ENCODE measurements around the gene CDK5RAP2. TPM values are rescaled to one million over a fixed set of nuclear protein-coding genes. Genes with fewer than 3 reads are reported as not detected.
"Not testable (repeated sequence)": the region's sequence is repeated elsewhere in the genome, so short reads cannot be mapped to it uniquely, and the experiment has no call there.

The CDK5RAP2 gene
- total RNA-seq, 1 donor from 2014 or later: 54.5 TPM

- Histone ChIP-seq H3K36me3 (peaks cover 0 to 29% of the 10 kb centered on the region in 2 donors), H3K9me3 (no peaks in the 10 kb centered on the region), H3K4me3 (no peak overlapping the region), H3K27me3 (no peaks in the 10 kb centered on the region), H3K4me1 (peaks cover 11% of the 10 kb centered on the region), H3K27ac (no peak overlapping the region)
- TF ChIP-seq POLR2A (IDR thresholded peaks at IDR 0.05) (no peak), CTCF (IDR thresholded peaks at IDR 0.05) (no peak), POLR2AphosphoS5 (IDR thresholded peaks at IDR 0.05; ENCODE audit: insufficient read depth in 1 of 2, low read depth in 1 of 2) (no peak)
- DNase-seq (ENCODE audit: extremely low spot score in 2 of 2): no peak
- intact Hi-C loops (cut with DNase I): no loop called here
These were observed 106.4 kb downstream of the CDK5RAP2 start for GRCh38 chr9:120473608-120474007.

- Histone ChIP-seq H3K27me3 (no peaks in the 10 kb centered on the region), H3K9me3 (no peaks in the 10 kb centered on the region), H3K27ac (no peak overlapping the region), H3K4me3 (no peak overlapping the region), H3K36me3 (peaks cover 0 to 6% of the 10 kb centered on the region in 2 donors), H3K4me1 (no peaks in the 10 kb centered on the region)
- TF ChIP-seq POLR2A (IDR thresholded peaks at IDR 0.05) (no peak), POLR2AphosphoS5 (IDR thresholded peaks at IDR 0.05; ENCODE audit: insufficient read depth in 1 of 2, low read depth in 1 of 2) (no peak)
- no peak for DNase-seq (ENCODE audit: extremely low spot score in 2 of 2)
- intact Hi-C loops (cut with DNase I): no loop called here
These were observed 114.1 kb downstream of the CDK5RAP2 start for GRCh38 chr9:120465685-120466407.

GRCh38 chr9:120464887-120465421 is 115.0 kb downstream of the CDK5RAP2 start:
- Histone ChIP-seq H3K9me3 (no peaks in the 10 kb centered on the region), H3K4me1 (no peaks in the 10 kb centered on the region), H3K36me3 (peaks cover 0 to 6% of the 10 kb centered on the region in 2 donors), H3K4me3 (no peak overlapping the region), H3K27ac (no peak overlapping the region), H3K27me3 (no peaks in the 10 kb centered on the region)
- no peak for DNase-seq (ENCODE audit: extremely low spot score in 2 of 2)
- intact Hi-C loops (cut with DNase I): no loop called here
- TF ChIP-seq CTCF (IDR thresholded peaks at IDR 0.05) (no peak), POLR2AphosphoS5 (IDR thresholded peaks at IDR 0.05; ENCODE audit: insufficient read depth in 1 of 2, low read depth in 1 of 2) (no peak), POLR2A (IDR thresholded peaks at IDR 0.05) (no peak)

- Histone ChIP-seq H3K4me3 (no peak overlapping the region), H3K36me3 (peaks cover 0 to 6% of the 10 kb centered on the region in 2 donors), H3K4me1 (no peaks in the 10 kb centered on the region), H3K27ac (no peak overlapping the region), H3K27me3 (no peaks in the 10 kb centered on the region), H3K9me3 (no peaks in the 10 kb centered on the region)
- DNase-seq (ENCODE audit: extremely low spot score in 2 of 2): no peak
- intact Hi-C loops (cut with DNase I): no loop called here
- TF ChIP-seq CTCF (IDR thresholded peaks at IDR 0.05) (no peak), POLR2A (IDR thresholded peaks at IDR 0.05) (no peak), POLR2AphosphoS5 (IDR thresholded peaks at IDR 0.05; ENCODE audit: insufficient read depth in 1 of 2, low read depth in 1 of 2) (no peak)
These were observed 115.6 kb downstream of the CDK5RAP2 start for GRCh38 chr9:120464176-120464886.

GRCh38 chr9:120463765-120464164 is 116.2 kb downstream of the CDK5RAP2 start:
- H3K4me3 ChIP-seq: no peak overlapping the region
- H3K9me3 ChIP-seq: no peaks in the 10 kb centered on the region
- H3K36me3 ChIP-seq: peaks cover 0 to 11% of the 10 kb centered on the region in 2 donors
- H3K27ac ChIP-seq: no peak overlapping the region
- no peaks in the 10 kb centered on the region for H3K27me3 ChIP-seq
- intact Hi-C loops (cut with DNase I): no loop called here
- DNase-seq (ENCODE audit: extremely low spot score in 2 of 2): no peak
- TF ChIP-seq POLR2AphosphoS5 (IDR thresholded peaks at IDR 0.05; ENCODE audit: insufficient read depth in 1 of 2, low read depth in 1 of 2): no peak
- no peaks in the 10 kb centered on the region for H3K4me1 ChIP-seq

DNA sequence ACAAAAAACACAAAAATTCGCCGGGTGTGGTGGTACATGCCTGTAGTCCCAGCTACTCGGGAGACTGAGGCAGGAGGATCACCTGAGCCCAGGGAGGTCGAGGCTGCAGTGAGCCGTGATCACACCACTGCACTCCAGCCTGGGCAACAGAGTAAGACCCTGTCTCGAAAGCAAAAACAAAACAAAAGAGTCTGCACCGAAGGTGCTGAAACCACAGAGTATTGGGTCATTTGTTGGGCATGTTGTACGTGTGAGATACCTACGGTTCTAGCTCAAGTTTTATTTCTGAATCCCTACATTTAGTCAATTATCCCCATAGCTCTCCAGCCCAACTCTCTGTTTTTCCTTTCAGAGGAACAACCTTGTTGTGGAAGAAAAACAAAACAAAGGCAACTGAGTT is 118.3 kb downstream of the CDK5RAP2 start:
- H3K4me1 ChIP-seq; H3K9me3 ChIP-seq; intact Hi-C loops (cut with DNase I); H3K4me3 ChIP-seq; H3K27ac ChIP-seq; H3K27me3 ChIP-seq; DNase-seq (ENCODE audit: extremely low spot score in 2 of 2): not testable (repeated sequence)
- H3K36me3 ChIP-seq: peaks cover 0 to 24% of the 10 kb centered on the region in 2 donors

Measured in vagina (tissue), 2 donors.